ENCODE data around the gene TBC1D3B. TPM values are rescaled to one million over a fixed set of nuclear protein-coding genes. Genes with fewer than 3 reads are reported as not detected.

The TBC1D3B gene
- total RNA-seq, 1 donor from 2014 or later: 11.1 TPM

- no peaks in the 10 kb centered on the region for H3K9me3 ChIP-seq
- H3K27ac ChIP-seq: no peak overlapping the region
- no peaks in the 10 kb centered on the region for H3K27me3 ChIP-seq (ENCODE audit: low read depth)
- H3K36me3 ChIP-seq: no peaks in the 10 kb centered on the region
- intact Hi-C loops (cut with DNase I): no loop called here
- DNase-seq: no peak
- no peaks in the 10 kb centered on the region for H3K4me1 ChIP-seq
- ATAC-seq: peak in 1 of 2 donors; percentile 51
- no peak overlapping the region for H3K4me3 ChIP-seq
- no peak for TF ChIP-seq CTCF (IDR thresholded peaks at IDR 0.05)
Measured at GRCh38 chr17:36131421-36131820, 45.0 kb downstream of the TBC1D3B start.

GRCh38 chr17:36130346-36130745 lies 46.1 kb downstream of the TBC1D3B start:
- H3K9me3 ChIP-seq: peaks cover 7% of the 10 kb centered on the region
- H3K36me3 ChIP-seq: no peaks in the 10 kb centered on the region
- no peak overlapping the region for H3K27ac ChIP-seq
- no peak for TF ChIP-seq CTCF (IDR thresholded peaks at IDR 0.05)
- no peak overlapping the region for H3K4me3 ChIP-seq
- intact Hi-C loops (cut with DNase I): no loop called here
- DNase-seq: no peak
- no peaks in the 10 kb centered on the region for H3K4me1 ChIP-seq
- ATAC-seq: no peak
- no peaks in the 10 kb centered on the region for H3K27me3 ChIP-seq (ENCODE audit: low read depth)

DNA sequence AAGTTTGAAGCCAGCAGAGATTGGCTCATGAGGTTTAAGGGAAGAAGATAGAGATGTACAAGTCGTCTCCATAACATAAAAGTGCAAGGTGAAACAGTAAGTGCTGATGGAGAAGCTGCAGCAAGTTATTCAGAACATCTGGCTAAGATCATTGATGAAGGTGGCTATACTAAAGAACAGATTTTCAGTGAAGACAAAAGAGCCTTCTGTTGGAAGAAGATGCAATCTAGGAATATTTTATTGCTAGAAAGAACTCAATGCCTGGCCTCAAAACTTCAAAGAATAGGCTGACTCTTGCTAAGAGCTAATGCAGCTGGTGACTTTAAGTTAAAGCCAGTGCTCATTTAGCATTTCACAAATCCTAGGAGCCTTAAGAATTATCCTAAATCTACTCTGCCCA lies 46.8 kb downstream of the TBC1D3B start:
- intact Hi-C loops (cut with DNase I): no loop called here
- H3K36me3 ChIP-seq: no peaks in the 10 kb centered on the region

DNA sequence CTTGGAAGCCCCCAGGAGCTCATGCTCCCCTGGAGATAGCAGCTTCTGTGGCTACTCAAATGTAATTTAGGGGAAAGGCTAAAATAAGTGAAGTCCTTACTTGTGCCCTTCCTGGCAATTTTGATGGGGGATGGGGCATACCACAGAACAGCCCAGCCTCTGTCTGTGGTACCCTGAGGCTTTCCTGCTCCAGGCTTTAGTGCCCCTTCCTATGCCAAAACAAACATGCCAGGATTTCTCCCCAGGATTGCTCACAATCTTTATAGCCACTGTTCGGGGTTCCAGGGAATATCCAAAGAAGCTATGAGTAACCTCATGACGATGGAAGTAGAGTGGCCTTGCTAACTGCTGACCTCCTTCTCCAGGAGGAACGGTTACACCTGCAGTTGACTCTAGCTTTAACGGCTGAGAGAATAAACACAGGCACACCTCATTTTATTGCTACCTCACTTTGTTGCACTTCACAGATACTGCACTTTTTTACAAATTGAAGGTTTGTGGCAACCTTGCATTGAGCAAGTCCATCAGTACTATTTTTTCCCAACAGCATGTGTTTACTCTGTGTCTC lies 47.9 kb downstream of the TBC1D3B start:
- Histone ChIP-seq H3K36me3 (no peaks in the 10 kb centered on the region), H3K27me3 (ENCODE audit: low read depth) (no peaks in the 10 kb centered on the region), H3K4me1 (no peaks in the 10 kb centered on the region), H3K27ac (no peak overlapping the region), H3K4me3 (no peak overlapping the region), H3K9me3 (peaks cover 9% of the 10 kb centered on the region)
- no peak for TF ChIP-seq CTCF (IDR thresholded peaks at IDR 0.05)
- intact Hi-C loops (cut with DNase I): no loop called here
- ATAC-seq: no peak
- DNase-seq: no peak

More for the DNA sequence above, 46.8 kb downstream of the TBC1D3B start:
- DNase-seq (no peak), ATAC-seq (no peak)
- no peaks in the 10 kb centered on the region for H3K27me3 ChIP-seq (ENCODE audit: low read depth)
- no peaks in the 10 kb centered on the region for H3K4me1 ChIP-seq
- H3K4me3 ChIP-seq: no peak overlapping the region
- H3K27ac ChIP-seq: no peak overlapping the region
- peaks cover 9% of the 10 kb centered on the region for H3K9me3 ChIP-seq
- no peak for TF ChIP-seq CTCF (IDR thresholded peaks at IDR 0.05)

DNA sequence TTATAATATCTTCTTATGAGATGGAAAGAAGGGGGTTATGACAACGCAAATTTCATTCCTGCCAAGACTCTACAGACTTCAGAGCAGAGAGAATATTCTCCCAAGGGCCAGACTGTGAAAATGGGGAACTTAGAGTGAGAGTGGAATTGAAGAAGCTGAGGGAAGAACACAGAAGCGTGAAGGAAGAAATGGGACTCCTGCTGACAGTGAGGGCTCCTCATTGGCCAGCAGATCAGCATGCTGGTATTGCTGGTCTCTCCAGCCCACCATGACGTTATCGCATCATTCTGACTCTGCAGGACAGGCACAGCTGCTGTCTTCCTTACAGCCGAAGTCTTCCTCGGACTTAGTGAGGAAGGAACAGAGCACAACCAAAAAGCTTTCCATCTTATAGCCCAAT lies 48.5 kb downstream of the TBC1D3B start:
- ATAC-seq (no peak), DNase-seq (no peak)
- intact Hi-C loops (cut with DNase I): no loop called here
- H3K4me3 ChIP-seq: no peak overlapping the region
- no peak for TF ChIP-seq CTCF (IDR thresholded peaks at IDR 0.05)
- no peaks in the 10 kb centered on the region for H3K4me1 ChIP-seq
- H3K9me3 ChIP-seq: peaks cover 9% of the 10 kb centered on the region
- no peaks in the 10 kb centered on the region for H3K27me3 ChIP-seq (ENCODE audit: low read depth)
- no peaks in the 10 kb centered on the region for H3K36me3 ChIP-seq
- H3K27ac ChIP-seq: no peak overlapping the region
